Measurements from ENCODE around the gene CAMK1D. TPM values are rescaled to one million over a fixed set of nuclear protein-coding genes. Genes with fewer than 3 reads are reported as not detected.

The CAMK1D gene
- total RNA-seq, 1 donor from 2014 or later = 22.5 TPM

DNA sequence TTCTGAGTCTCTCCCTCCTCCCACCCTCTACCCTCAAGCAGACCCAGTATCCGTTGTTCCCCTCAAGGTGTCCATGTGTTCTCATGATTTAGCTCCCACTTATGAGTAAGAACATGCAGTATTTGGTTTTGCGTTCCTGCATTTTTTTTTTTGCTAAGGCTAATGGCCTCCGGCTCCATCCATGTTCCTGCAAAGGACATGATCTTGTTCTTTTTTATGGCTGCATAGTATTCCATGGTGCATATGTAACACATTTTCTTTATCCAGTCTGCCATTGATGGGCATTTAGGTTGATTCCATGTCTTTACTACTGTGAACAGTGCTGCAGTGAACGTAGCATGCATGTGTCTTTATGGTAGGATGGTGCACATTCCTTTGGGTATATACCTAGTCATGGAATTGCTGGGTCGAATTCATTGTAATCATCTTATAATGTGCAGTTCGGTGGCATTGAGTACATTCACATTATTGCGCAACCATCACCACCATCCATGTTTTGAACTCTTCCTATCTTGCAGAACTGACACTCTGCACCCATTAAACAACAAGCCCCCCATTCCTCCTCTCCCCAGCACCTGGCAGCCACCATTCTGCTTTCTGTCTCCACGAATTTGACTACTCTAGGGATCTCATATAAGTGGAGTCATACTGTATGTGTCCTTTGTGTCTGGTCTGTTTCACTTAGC lies 125.5 kb downstream of the CAMK1D start:
- no peak overlapping the region for H3K27ac ChIP-seq
- no peak for DNase-seq
- H3K4me3 ChIP-seq = no peak overlapping the region
- intact Hi-C loops (cut with DNase I) = no loop called here
- no peaks in the 10 kb centered on the region for H3K36me3 ChIP-seq
- no peaks in the 10 kb centered on the region for H3K27me3 ChIP-seq (ENCODE audit: low read depth)
- no peaks in the 10 kb centered on the region for H3K9me3 ChIP-seq
- TF ChIP-seq, protein P1, sequence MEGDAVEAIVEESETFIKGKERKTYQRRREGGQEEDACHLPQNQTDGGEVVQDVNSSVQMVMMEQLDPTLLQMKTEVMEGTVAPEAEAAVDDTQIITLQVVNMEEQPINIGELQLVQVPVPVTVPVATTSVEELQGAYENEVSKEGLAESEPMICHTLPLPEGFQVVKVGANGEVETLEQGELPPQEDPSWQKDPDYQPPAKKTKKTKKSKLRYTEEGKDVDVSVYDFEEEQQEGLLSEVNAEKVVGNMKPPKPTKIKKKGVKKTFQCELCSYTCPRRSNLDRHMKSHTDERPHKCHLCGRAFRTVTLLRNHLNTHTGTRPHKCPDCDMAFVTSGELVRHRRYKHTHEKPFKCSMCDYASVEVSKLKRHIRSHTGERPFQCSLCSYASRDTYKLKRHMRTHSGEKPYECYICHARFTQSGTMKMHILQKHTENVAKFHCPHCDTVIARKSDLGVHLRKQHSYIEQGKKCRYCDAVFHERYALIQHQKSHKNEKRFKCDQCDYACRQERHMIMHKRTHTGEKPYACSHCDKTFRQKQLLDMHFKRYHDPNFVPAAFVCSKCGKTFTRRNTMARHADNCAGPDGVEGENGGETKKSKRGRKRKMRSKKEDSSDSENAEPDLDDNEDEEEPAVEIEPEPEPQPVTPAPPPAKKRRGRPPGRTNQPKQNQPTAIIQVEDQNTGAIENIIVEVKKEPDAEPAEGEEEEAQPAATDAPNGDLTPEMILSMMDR (IDR thresholded peaks at IDR 0.05) = no peak
- ATAC-seq = no peak
- H3K4me1 ChIP-seq = peaks cover 5% of the 10 kb centered on the region

DNA sequence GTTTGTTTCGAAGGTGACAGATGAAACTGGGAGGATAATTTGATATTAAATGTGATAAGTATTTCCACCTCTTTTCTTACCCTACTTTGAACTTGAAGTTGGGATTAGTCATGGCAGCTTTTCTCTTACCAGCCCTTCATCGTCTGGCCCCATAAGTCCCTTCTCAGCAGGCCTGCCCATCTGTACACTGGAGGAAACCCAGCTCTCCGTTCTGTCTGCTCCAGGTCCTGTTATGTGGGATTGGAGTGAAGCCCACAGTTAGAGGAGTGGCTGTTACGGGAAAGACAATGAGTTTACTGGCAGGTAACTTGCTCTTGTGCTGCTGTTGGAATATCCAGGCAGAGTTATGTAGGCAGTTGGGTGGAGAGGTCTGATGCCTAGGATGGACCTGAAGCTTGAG lies 127.3 kb downstream of the CAMK1D start:
- no peak for ATAC-seq
- DNase-seq = no peak
- Histone ChIP-seq H3K4me3 (no peak overlapping the region), H3K9me3 (no peaks in the 10 kb centered on the region), H3K27me3 (ENCODE audit: low read depth) (no peaks in the 10 kb centered on the region), H3K36me3 (no peaks in the 10 kb centered on the region), H3K27ac (no peak overlapping the region), H3K4me1 (peaks cover 5% of the 10 kb centered on the region)
- TF ChIP-seq, protein P1 (IDR thresholded peaks at IDR 0.05) = no peak
- intact Hi-C loops (cut with DNase I) = no loop called here

DNA sequence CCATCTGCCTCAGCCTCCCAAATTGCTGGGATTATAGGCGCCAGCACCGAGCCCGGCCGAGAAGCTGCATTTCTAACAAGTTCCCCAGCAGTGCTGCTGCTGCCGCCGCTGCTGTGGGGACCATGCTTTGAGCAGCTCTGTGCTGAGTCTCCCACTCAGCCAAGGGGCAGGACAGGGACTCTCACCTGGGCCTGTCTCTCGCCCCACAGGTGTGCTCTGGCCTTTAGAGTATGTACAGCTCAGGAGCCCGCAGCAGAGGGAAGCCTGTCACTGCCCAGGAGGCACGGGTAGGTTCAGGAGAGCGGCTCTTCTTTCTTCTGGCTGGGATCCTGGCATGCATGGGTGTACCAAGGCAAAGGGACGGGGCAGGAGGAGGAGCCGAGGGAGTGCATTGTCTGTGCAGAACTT lies 130.1 kb downstream of the CAMK1D start:
- ATAC-seq (no peak), DNase-seq (no peak)
- intact Hi-C loops (cut with DNase I) = no loop called here
- peaks cover 5% of the 10 kb centered on the region for H3K4me1 ChIP-seq
- TF ChIP-seq, protein P1 (IDR thresholded peaks at IDR 0.05) = no peak
- H3K27ac ChIP-seq = no peak overlapping the region
- no peaks in the 10 kb centered on the region for H3K36me3 ChIP-seq
- no peaks in the 10 kb centered on the region for H3K27me3 ChIP-seq (ENCODE audit: low read depth)
- H3K4me3 ChIP-seq = no peak overlapping the region
- no peaks in the 10 kb centered on the region for H3K9me3 ChIP-seq

DNA sequence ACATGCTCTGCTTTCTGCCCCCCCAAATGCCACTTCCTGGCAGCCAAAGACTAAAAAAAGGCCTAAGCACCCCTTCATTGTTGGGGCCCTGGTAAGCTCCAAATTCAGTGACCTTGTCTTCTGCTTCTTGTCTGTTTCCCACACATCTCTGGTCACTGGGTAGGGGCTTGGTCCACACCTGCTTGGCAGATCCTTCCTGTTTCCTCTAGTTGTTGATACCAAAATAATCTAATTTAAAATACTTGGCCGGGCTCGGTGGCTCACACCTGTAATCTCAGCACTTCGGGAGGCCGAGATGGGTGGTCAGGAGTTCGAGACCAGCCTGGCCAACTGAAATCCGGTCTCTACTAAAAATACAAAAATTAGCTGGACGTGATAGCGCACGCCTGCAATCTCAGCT lies 130.6 kb downstream of the CAMK1D start:
- Histone ChIP-seq H3K27me3 (ENCODE audit: low read depth) (no peaks in the 10 kb centered on the region), H3K27ac (no peak overlapping the region), H3K36me3 (no peaks in the 10 kb centered on the region), H3K4me1 (peaks cover 6% of the 10 kb centered on the region), H3K9me3 (no peaks in the 10 kb centered on the region), H3K4me3 (no peak overlapping the region)
- intact Hi-C loops (cut with DNase I) = no loop called here
- TF ChIP-seq, protein P1 (IDR thresholded peaks at IDR 0.05) = no peak
- DNase-seq (no peak), ATAC-seq (no peak)

DNA sequence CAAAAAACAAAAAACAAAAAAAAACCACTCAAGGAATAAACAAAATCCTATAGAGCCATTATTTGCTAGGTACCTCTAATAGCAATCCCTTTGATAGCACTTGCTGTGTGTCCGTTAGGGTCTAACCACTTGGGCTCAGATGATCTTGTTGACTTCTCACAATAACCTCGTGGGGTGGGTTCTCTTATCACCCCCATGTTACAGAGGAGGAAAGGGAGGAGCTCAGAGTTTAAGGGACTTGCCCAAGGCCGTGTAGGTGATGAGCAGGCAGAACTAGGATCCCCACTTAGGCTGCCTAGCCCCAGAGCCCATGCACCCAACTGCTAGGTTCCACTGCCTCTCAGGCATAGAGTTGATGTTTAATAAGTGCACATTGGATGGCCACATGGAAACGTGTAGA lies 131.1 kb downstream of the CAMK1D start:
- intact Hi-C loops (cut with DNase I) = no loop called here
- H3K27ac ChIP-seq = no peak overlapping the region
- H3K27me3 ChIP-seq (ENCODE audit: low read depth) = no peaks in the 10 kb centered on the region
- DNase-seq = no peak
- ATAC-seq = no peak
- TF ChIP-seq, protein P1 (IDR thresholded peaks at IDR 0.05) = no peak
- H3K36me3 ChIP-seq = no peaks in the 10 kb centered on the region
- H3K4me3 ChIP-seq = no peak overlapping the region
- H3K4me1 ChIP-seq = peaks cover 6% of the 10 kb centered on the region
- no peaks in the 10 kb centered on the region for H3K9me3 ChIP-seq
